Measurements from ENCODE around the gene CPNE4.

CPNE4 gene

GRCh38 chr3:131880948-131881347 is 153.9 kb downstream of the CPNE4 start:
- DNase-seq (ENCODE audit: low read depth), result no peak

DNA sequence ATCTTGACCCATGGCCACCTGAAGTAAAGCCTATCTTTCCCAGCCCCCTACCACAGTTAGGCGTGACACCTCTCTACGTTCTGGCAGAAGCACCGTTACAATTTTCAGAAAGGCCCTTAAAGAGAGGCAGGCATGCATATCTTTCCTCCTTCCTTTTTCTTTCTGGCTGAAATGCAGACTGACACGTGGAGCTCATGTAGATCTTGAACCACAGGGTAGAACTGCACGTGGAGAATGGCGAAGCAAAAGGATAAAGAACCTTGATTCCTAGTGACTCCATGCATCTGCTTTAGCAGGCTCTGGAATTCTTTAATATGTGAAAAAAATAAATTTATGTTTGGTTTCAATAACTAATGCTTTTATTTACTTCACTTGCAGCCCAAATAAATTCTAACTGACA is 166.6 kb downstream of the CPNE4 start:
- no peak for DNase-seq (ENCODE audit: low read depth)

DNA sequence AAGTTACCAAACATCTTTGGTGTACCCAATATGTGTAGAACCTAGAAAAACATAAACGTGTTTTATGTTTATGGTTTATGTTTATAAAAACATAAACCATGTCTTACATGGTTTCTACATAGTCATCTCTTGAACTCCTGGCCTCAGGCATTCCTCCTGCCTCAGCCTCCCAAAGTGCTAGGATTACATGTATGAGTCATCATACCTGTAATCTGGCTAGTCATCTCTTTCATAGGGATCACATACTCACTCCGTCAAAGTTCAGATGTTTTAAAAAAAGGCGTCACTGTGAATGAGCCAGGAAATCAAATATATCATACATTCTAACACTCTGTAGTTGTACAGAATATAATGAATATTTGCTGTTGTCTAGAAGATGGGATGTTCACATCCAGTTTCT is 178.6 kb downstream of the CPNE4 start:
- DNase-seq (ENCODE audit: low read depth), result no peak

DNA sequence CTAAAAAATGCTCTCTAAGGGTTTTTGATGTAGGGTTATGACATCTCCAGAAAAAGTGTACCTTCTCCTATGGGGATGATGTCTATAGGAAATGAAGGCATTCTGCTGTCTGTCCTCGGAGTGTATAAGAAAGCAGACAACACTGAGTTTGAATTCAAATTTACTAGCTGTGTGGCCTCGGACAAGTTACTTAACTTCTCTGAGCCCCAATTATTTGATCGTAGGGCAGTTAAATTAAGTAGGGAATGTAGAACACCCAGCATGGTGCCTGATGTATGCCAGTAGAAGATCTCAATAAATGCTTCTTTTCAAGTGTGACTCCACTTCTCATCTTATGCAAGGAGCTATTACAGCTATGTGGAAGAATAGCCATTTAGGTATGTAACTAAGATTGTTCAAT is 184.6 kb downstream of the CPNE4 start:
- DNase-seq (ENCODE audit: low read depth), result no peak

- DNase-seq (ENCODE audit: low read depth), result no peak
These were observed 185.2 kb downstream of the CPNE4 start for GRCh38 chr3:131849616-131850015.

GRCh38 chr3:131847966-131848510 is 186.8 kb downstream of the CPNE4 start:
- DNase-seq (ENCODE audit: low read depth), result no peak

GRCh38 chr3:131846296-131846924 is 188.4 kb downstream of the CPNE4 start:
- no peak for DNase-seq (ENCODE audit: low read depth)

DNA sequence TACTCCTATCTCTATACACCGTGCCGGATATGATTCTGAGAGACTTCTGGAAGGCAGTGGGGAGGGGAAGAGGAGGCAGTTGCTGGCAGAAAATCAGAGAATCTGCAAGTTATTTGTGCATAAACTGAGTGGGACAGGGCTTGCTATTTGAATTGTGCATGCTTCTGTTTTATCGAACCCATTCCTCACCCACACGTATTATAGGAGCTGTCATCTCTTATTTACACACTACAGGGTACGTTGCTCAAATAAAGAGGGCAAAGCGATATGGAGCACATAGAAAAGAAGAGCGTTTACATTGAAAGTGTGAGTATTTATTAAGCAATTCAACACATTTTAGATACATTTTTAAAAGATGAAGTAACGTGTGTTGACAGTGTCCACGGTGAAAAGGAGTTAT is 191.6 kb downstream of the CPNE4 start:
- no peak for DNase-seq (ENCODE audit: low read depth)

DNA sequence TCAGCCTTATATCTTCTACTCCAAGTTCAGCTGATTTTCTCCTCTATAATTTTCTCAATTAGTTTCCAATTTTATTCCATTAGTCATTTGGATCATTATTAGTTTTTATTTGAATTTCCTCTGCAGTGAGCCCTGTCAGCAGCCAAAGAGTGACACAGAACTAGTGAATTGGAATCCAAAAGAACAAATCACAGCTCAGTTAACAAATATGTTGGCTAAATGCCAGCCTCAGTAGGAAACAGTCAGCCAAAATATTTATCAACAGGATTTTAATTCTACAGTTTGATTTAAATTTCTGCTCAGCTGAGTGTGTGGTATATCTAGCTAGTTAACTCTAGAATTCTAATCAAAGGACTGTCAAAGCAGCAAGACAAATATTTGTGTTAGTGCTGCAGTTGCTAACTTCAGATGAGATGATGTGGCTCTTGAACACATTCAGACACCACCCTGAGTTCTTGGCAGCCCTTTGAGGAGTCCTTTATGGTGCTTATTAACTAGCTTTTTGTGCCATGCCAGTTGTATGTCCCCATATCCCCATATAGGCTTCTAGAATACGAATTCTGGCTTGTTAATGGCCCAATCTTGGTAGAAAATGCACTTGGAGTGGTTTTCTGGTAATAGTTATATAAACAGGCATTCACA is 194.5 kb downstream of the CPNE4 start:
- DNase-seq (ENCODE audit: low read depth), result no peak

GRCh38 chr3:131835906-131836305 is 198.9 kb downstream of the CPNE4 start:
- DNase-seq (ENCODE audit: low read depth), result no peak

DNA sequence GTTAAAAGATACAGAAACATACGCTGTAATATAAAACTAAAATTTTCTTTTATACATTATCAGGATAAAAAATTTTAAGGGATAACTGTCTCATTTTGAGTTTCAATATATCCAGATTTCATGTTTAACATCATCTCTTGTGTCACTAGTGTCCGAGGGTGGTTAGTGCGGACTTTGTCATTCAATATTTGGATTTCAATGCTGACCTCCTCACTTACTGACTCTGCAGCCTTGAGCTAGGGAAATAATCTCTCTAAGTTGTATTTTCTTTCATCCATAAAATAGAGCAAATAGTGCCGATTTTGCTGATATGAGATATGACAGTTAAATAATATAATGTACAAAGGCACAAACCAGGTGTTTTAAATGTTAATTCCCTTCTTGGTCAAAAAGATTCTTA is 203.2 kb downstream of the CPNE4 start:
- no peak for DNase-seq (ENCODE audit: low read depth)

DNA sequence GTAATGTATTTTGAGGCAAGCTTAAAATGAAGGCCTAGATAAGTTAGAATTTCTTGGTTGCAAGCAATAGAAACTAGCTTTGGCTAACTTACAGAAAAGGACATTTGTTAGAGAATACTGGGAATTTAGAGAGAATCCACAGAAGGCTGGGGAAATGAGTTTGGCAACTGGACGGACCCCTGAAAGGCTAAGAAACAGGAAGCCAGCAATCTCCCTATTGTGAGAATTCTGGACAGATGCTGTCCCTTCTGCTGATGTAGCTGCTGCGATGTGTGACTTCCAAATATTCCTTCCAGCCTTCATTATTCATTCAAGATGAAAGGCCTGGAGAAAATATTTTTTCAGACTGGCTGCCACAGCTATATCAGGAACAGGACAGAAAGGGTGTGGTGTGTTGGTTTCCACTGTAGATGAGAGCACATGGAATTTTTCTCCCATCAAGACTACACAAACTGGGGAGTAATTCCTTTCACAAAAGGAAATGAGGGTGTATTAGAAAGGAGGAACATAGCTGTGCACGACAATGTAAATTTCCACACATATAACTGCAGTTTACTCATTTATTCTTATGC is 213.5 kb downstream of the CPNE4 start:
- no peak for DNase-seq (ENCODE audit: low read depth)

DNA sequence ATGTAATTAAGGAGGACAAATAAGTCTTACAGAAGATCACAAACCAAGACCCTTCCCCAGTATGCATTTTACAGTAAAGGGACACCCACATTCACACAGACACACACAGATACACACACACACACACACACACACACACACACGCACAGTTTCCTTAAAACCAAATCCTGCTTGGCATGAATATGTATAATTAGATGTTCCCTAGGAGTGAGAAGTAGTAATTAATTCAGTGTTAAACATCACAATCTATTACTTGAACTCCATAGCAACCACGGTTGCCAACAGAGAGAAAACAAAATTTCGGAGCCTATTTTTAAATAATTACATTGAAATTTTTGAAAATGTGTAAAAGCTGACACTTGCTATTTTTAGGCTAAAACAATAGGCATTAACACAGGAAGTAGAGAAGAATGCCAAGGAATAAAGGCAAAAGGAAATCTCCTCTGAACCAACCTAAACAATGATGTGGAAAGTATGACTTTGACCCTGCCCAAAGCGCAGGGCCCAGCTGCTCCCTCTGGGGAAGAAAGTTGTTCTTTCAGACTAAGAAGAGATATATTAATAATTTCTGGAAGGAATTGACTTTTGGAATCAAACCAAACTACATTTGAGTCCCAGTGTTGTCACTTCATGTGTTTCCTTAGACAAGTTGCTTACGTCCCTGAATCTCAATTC is 215.3 kb downstream of the CPNE4 start:
- no peak for DNase-seq (ENCODE audit: low read depth)

DNA sequence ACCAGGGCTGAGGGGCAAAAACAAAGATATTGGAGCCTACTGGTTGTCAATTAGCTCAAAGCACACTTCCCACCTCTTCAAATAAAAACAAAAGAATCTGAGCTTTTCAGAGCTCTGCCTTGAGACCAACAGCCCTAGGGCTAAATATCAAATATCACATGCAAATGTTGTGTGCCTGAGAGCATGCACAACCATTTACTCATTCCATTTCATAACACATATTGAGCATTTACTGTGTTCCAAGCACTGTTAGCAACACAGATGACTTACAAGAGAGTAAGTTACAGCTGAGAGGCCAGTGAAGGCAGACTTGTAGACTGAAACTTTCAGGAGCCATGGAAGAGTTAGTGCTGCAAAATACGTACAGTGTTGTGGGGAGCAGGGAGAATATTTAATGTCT is 222.4 kb downstream of the CPNE4 start:
- no peak for DNase-seq (ENCODE audit: low read depth)

DNA sequence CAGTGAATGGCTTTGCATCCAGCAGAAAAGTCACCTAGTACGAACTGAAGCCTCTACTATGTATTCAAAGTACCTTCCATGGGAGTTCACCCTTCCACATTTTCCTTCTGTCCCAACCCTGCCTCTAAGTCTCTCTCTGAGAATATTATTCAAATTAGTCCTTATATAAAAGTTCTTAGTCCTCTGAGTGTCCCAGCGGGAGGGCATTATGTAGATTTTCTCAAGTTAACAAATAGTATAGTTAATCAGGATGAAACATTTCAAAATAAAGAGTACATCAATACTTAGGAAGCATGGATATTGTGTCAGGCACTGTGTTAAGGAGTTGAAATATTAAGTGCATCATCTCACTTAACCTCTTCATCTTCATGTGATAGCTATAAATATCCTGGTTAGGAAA is 223.3 kb downstream of the CPNE4 start:
- no peak for DNase-seq (ENCODE audit: low read depth)

DNA sequence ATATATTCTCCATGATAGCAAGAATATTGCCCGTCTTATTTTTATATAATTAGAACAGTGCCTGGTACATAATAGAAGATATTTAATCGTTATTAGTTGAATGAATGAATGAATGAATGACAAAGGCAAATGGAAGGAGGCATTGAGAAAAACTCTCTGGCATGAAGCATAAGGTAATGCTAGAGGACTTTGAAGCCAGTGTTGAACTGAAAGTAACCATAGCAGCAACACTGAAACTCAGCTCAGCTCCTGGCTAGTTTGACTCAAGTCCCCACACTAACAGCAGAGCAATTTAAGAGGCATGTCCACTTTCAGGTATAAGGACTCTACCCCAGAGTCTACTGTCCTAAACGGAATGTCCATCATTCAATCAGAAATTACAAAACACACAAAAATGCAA is 227.0 kb downstream of the CPNE4 start:
- no peak for DNase-seq (ENCODE audit: low read depth)

GRCh38 chr3:131806736-131807135 is 228.1 kb downstream of the CPNE4 start:
- DNase-seq (ENCODE audit: low read depth), result no peak

GRCh38 chr3:131804565-131805133 is 230.2 kb downstream of the CPNE4 start:
- DNase-seq (ENCODE audit: low read depth), result no peak

DNA sequence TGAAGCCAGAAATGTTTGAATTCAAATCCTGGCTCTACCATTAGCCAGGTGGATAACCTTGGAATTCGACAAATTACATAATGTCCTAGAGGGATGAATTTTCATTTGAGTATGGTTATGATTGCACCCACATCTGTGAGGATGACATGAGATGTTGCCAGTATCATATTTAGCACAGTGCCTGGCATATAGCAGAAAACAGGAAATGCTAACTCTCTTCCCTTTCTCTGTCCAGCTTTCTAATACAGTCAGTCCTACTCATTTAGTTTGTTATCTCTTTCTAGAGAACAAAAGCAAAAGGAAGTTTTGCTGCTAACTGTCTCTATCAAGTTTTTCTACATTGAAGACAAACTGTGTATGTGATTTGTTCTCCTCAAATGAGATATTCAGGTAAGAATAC is 231.7 kb downstream of the CPNE4 start:
- DNase-seq (ENCODE audit: low read depth), result no peak

- DNase-seq (ENCODE audit: low read depth), result no peak
These were observed 232.8 kb downstream of the CPNE4 start for GRCh38 chr3:131802029-131802428.

GRCh38 chr3:131801566-131801965 is 233.2 kb downstream of the CPNE4 start:
- DNase-seq (ENCODE audit: low read depth), result no peak

DNA sequence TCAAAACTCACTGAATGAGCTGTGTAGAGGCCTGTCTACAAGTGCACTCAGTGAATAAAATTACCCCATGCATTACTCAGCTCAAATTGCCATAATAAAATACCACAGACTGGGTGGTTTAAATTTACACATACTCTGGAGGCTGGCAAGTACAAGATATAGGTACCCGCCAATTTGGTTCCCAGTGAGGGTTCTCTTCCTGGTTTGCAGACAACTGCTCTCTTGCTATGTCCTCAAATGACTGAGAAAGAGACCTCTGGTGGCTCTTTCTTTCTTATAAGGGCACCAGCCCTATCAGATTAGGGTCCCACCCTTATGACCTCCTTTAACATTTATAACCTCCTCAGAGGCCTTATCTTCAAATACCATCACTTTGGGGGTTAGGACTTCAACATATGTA is 237.0 kb downstream of the CPNE4 start:
- DNase-seq (ENCODE audit: low read depth), result no peak

Measured in HS-27A (cell line).